IMR-90 (cell line): ENCODE results near the gene PRKAG2. TPM values are rescaled to one million over a fixed set of nuclear protein-coding genes. Genes with fewer than 3 reads are reported as not detected.

Experiments used
- ATAC-seq: fragments of 200-7000 bp; cut with Tn5 transposase; 2 replicates; pipeline ENCODE4 v1.9.1; 2020; ENCODE audit warnings: low read depth, mild to moderate bottlenecking, moderate library complexity
- BruUV-seq: library from RNA; stranded (reverse); fragments of 400-500 nt; replicated peaks from 2 replicates; lab custom pipeline; 2021; lab: Mats Ljungman, UMichigan
- CTCF ChIA-PET: fragments of 300-600 bp; formaldehyde crosslinking; extraction: SDS; loops from one replicate; lab custom pipeline; 2021; ENCODE audit warnings: antibody characterized with exemption; lab: Yijun Ruan, JAX
- POLR2A ChIA-PET: fragments of 300-600 bp; sonication (Branson Sonifier 250); formaldehyde crosslinking; loops from one replicate; lab custom pipeline; 2022; ENCODE audit warnings: antibody characterized with exemption; ENCODE audit not compliant: unreplicated experiment; lab: Charles Lee
- DNase-seq: peaks from one replicate; pipeline ENCODE4 v3.0.0; 2013
- H2AFZ ChIP-seq: replicated peaks from 2 replicates; pipeline ENCODE3; 2013; ENCODE audit warnings: low read length, mild to moderate bottlenecking; ENCODE audit not compliant: poor library complexity
- H2AK5ac ChIP-seq: 2 replicates; pipeline ENCODE4 v1.6.1; 2013; ENCODE audit warnings: low read depth, low read length, inconsistent platforms
- H2AK9ac ChIP-seq: replicated peaks from 2 replicates; pipeline ENCODE3; 2013; ENCODE audit warnings: mild to moderate bottlenecking, low read depth, low read length, moderate library complexity; ENCODE audit not compliant: poor library complexity
- H2BK120ac ChIP-seq: 2 replicates; pipeline ENCODE4 v1.6.1; 2013; ENCODE audit warnings: low read depth, low read length, inconsistent platforms
- H2BK15ac ChIP-seq: 3 replicates; pipeline ENCODE4 v1.6.1; 2013; ENCODE audit warnings: low read depth, low read length, inconsistent platforms
- H2BK20ac ChIP-seq: 2 replicates; pipeline ENCODE4 v1.6.1; 2013; ENCODE audit warnings: low read depth, mild to moderate bottlenecking, inconsistent platforms, low read length, moderate library complexity
- H2BK5ac ChIP-seq: 2 replicates; pipeline ENCODE4 v1.6.1; 2013; ENCODE audit warnings: mild to moderate bottlenecking, low read depth, low read length, inconsistent platforms; ENCODE audit not compliant: poor library complexity, severe bottlenecking
- H3K14ac ChIP-seq: replicated peaks from 2 replicates; pipeline ENCODE4 v1.6.1; 2013; ENCODE audit warnings: low read depth, low read length, inconsistent platforms
- H3K18ac ChIP-seq: 2 replicates; pipeline ENCODE4 v1.6.1; 2013; ENCODE audit warnings: low read depth, low read length, control low read depth
- H3K23ac ChIP-seq: 2 replicates; pipeline ENCODE4 v1.6.1; 2013; ENCODE audit warnings: low read depth, low read length, inconsistent platforms
- H3K27ac ChIP-seq: 2 replicates; pipeline ENCODE4 v1.5.1; 2013; ENCODE audit warnings: mild to moderate bottlenecking, control low read depth, low read length; ENCODE audit not compliant: insufficient read depth
- H3K27me3 ChIP-seq: 2 replicates; pipeline ENCODE4 v1.6.1; 2013; ENCODE audit warnings: low read length; ENCODE audit not compliant: control insufficient read depth, insufficient read depth
- H3K36me3 ChIP-seq: 2 replicates; pipeline ENCODE4 v1.6.1; 2013; ENCODE audit warnings: low read length, mixed read lengths; ENCODE audit not compliant: control insufficient read depth, insufficient read depth
- H3K4ac ChIP-seq: 2 replicates; pipeline ENCODE4 v1.6.1; 2013; ENCODE audit warnings: low read depth, low read length, inconsistent platforms
- H3K4me1 ChIP-seq: 2 replicates; pipeline ENCODE4 v1.6.1; 2013; ENCODE audit warnings: low read length, mixed read lengths; ENCODE audit not compliant: control insufficient read depth, insufficient read depth
- H3K4me2 ChIP-seq: 2 replicates; pipeline ENCODE4 v1.6.1; 2013; ENCODE audit warnings: low read depth, mild to moderate bottlenecking, control low read depth, low read length, moderate library complexity
- H3K4me3 ChIP-seq: 2 replicates; pipeline ENCODE4 v1.5.1; 2013; ENCODE audit warnings: low read depth, mild to moderate bottlenecking, control low read depth, low read length, moderate library complexity; ENCODE audit not compliant: insufficient read depth
- H3K56ac ChIP-seq: 2 replicates; pipeline ENCODE4 v1.6.1; 2013; ENCODE audit warnings: low read length, inconsistent platforms; ENCODE audit not compliant: insufficient read depth; ENCODE audit errors: extremely low read depth
- H3K79me1 ChIP-seq, 2 experiments: 2 replicates each; pipeline ENCODE4 v1.6.1; 2013; ENCODE audit warnings: low read length in 2 of 2, inconsistent platforms in 1 of 2, low read depth in 1 of 2
- H3K9ac ChIP-seq: 2 replicates; pipeline ENCODE4 v1.6.1; 2013; ENCODE audit warnings: low read depth, low read length, control low read depth
- H3K9me1 ChIP-seq: 2 replicates; pipeline ENCODE4 v1.6.1; 2013; ENCODE audit warnings: low read length, inconsistent platforms; ENCODE audit not compliant: insufficient read depth
- H3K9me3 ChIP-seq: 2 replicates; pipeline ENCODE4 v1.6.1; 2013; ENCODE audit warnings: low read length; ENCODE audit not compliant: control insufficient read depth, insufficient read depth
- H4K20me1 ChIP-seq: 2 replicates; pipeline ENCODE4 v1.6.1; 2013; ENCODE audit warnings: low read length, inconsistent platforms; ENCODE audit not compliant: insufficient read depth
- H4K5ac ChIP-seq: 2 replicates; pipeline ENCODE4 v1.6.1; 2013; ENCODE audit warnings: mild to moderate bottlenecking, low read depth, low read length, control low read depth
- H4K8ac ChIP-seq, 2 experiments: 2 replicates each; pipeline ENCODE4 v1.6.1; 2013; ENCODE audit warnings: low read depth in 2 of 2, low read length in 2 of 2, control low read depth in 1 of 2, inconsistent platforms in 1 of 2
- H4K91ac ChIP-seq: 2 replicates; pipeline ENCODE4 v1.6.1; 2013; ENCODE audit warnings: low read depth, low read length, inconsistent platforms; ENCODE audit not compliant: insufficient read depth
- BHLHE40 ChIP-seq: fragments of 150-350 bp; IDR thresholded peaks from 2 replicates; pipeline ENCODE4 v1.6.1; 2016; ENCODE audit warnings: mild to moderate bottlenecking, low read depth, low read length
- CEBPB ChIP-seq: IDR thresholded peaks from 2 replicates; pipeline ENCODE4 v1.6.1; 2012; ENCODE audit warnings: low read depth, low read length, improper control_type of control experiment
- CHD1 ChIP-seq: IDR thresholded peaks from 2 replicates; pipeline ENCODE4 v1.6.1; 2012; ENCODE audit warnings: low read depth, low read length, improper control_type of control experiment
- FOS ChIP-seq: fragments of 150-350 bp; IDR thresholded peaks from 2 replicates; pipeline ENCODE4 v1.6.1; 2016; ENCODE audit warnings: low read depth, low read length
- MAZ ChIP-seq: IDR thresholded peaks from 2 replicates; pipeline ENCODE4 v1.6.1; 2012; ENCODE audit warnings: low read depth, mild to moderate bottlenecking, low read length, improper control_type of control experiment, moderate library complexity, borderline replicate concordance
- MXI1 ChIP-seq: IDR thresholded peaks from 2 replicates; pipeline ENCODE4 v1.6.1; 2012; ENCODE audit warnings: low read depth, mild to moderate bottlenecking, low read length, moderate library complexity, borderline replicate concordance
- NFE2L2 ChIP-seq: fragments of 150-350 bp; IDR thresholded peaks from 2 replicates; pipeline ENCODE4 v1.6.1; 2016; ENCODE audit warnings: low read depth, mild to moderate bottlenecking, low read length
- POLR2A ChIP-seq: IDR thresholded peaks from 2 replicates; pipeline ENCODE4 v1.6.1; 2012; ENCODE audit warnings: mild to moderate bottlenecking, low read depth, low read length
- RAD21 ChIP-seq: IDR thresholded peaks from 2 replicates; pipeline ENCODE4 v1.6.1; 2012; ENCODE audit warnings: low read length, improper control_type of control experiment
- RCOR1 ChIP-seq: IDR thresholded peaks from 2 replicates; pipeline ENCODE4 v1.6.1; 2012; ENCODE audit warnings: mild to moderate bottlenecking, low read length, improper control_type of control experiment; ENCODE audit not compliant: insufficient replicate concordance
- RFX5 ChIP-seq: IDR thresholded peaks from 2 replicates; pipeline ENCODE4 v1.8.0; 2012; ENCODE audit warnings: low read depth, mild to moderate bottlenecking, low read length, moderate library complexity
- SMC3 ChIP-seq: fragments of 150-350 bp; IDR thresholded peaks from 2 replicates; pipeline ENCODE4 v1.6.1; 2016; ENCODE audit warnings: low read depth, mild to moderate bottlenecking, antibody characterized with exemption, low read length, moderate library complexity
- WGBS, 2 experiments: methylation state at CpG; one replicate each; pipeline versions ENCODE4 v1.1.5 to v1.1.7; 2013; ENCODE audit warnings: missing lambda C conversion rate in 2 of 2; ENCODE audit not compliant: insufficient read length in 1 of 2; ENCODE audit errors: extremely low coverage in 2 of 2; 5-methylcytosine and 5-hydroxymethylcytosine counted together
- dilution Hi-C: fragments of 300-500 bp; cut with HindIII; formaldehyde crosslinking; loops from one replicate; pipeline ENCODE4 v1.14.3; 2018; ENCODE audit warnings: low sequenced_read_pairs; ENCODE audit not compliant: unreplicated experiment
- in situ Hi-C: fragments of 300-500 bp; cut with MboI; formaldehyde crosslinking; loops from 3 replicates; pipeline ENCODE4 v1.14.3; 2019; ENCODE audit warnings: low sequenced_read_pairs, inconsistent platforms, mixed read lengths
- intact Hi-C: fragments of 100-400 bp; cut with micrococcal nuclease; formaldehyde crosslinking; loops from 2 replicates; pipeline ENCODE4 v1.10.0; 2022
- polyA plus RNA-seq, 3 experiments: library from polyadenylated mRNA; depleted of rRNA; stranded (reverse); fragments of >200 nt; gene quantifications; 2 replicates each; pipeline ENCODE4 v1.2.3, GENCODE V29; 2012; ENCODE audit warnings: low replicate concordance in 1 of 3
- total RNA-seq: library from RNA; depleted of rRNA; stranded (reverse); fragments of >200 nt; gene quantifications from 2 replicates; pipeline ENCODE4 v1.2.3, GENCODE V29; 2012
- TF ChIP-seq, protein P1 (sequence below): fragments of 150-350 bp; IDR thresholded peaks from 2 replicates; pipeline ENCODE4 v1.6.1; 2017; ENCODE audit warnings: mild to moderate bottlenecking, antibody characterized with exemption, low read length, low read depth
- TF ChIP-seq, protein P2 (sequence below): conservative IDR thresholded peaks from 2 replicates; pipeline ENCODE4 v1.5.1; 2012; ENCODE audit warnings: mild to moderate bottlenecking, low read depth, low read length, improper control_type of control experiment
- TF ChIP-seq, protein P3 (sequence below): fragments of 150-350 bp; IDR thresholded peaks from 2 replicates; pipeline ENCODE4 v1.6.1; 2016; ENCODE audit warnings: low read depth, mild to moderate bottlenecking, low read length, moderate library complexity, borderline replicate concordance

The PRKAG2 gene
- total and polyA plus RNA-seq, 2 of the 4 experiments (the other 2 are of a cell fraction), result 15.4 to 21.6 TPM

DNA sequence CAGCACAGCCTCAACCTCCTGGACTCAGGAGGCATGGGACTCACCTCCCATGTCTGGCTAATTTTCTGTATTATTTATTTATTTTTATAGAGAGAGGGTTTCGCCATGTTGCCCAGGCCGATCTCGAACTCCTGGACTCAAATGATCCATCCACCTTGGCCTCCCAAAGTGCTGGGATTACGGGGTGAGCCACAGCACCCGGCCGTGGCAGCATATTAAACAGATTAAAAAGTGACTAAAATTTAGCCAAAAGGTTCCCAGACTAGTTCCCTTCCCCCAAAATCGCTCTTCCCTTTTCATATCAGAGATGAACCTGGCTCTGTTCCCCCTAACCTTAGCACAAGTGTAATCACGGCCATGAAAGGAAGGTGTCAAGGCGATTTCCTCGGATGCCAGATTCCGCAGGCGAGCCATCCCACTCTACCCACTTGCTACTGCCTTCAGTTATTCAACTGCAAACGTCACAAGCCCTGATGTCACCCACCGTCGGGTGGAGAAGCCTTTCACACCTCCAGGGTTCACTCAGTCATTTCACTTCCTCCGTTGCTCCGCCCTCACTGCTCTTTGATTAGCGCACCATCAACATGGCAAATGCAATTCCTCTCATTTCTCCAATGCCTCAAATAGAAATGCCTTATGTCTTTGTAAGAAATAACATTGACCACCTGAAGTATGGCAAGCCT, 252.5 kb downstream of the PRKAG2 start:
- Histone ChIP-seq H3K9me1 (peaks cover 9% of the 10 kb centered on the region), H2BK120ac (no peak overlapping the region), H2AFZ (no peak overlapping the region), H3K9me3 (no peaks in the 10 kb centered on the region), H3K56ac (no peak overlapping the region), H3K9ac (no peak overlapping the region), H3K36me3 (peaks cover 5% of the 10 kb centered on the region; the same call in 1 of the 2 replicates), H3K27ac (no peak overlapping the region), H3K4me1 (no peaks in the 10 kb centered on the region; the same call in 1 of the 2 replicates), H2AK5ac (no peak overlapping the region), H2AK9ac (no peak overlapping the region), H3K18ac (no peak overlapping the region), H4K8ac (no peak overlapping the region), H3K79me1 (peaks cover 36 to 89% of the 10 kb centered on the region in 2 experiments), H4K91ac (no peak overlapping the region), H2BK15ac (no peak overlapping the region), H4K20me1 (peaks cover 13% of the 10 kb centered on the region; the same call in 1 of the 2 replicates), H4K5ac (no peak overlapping the region), H3K4ac (0 out of 2 replicates have a peak overlapping the region, but pooled peaks have one; percentile 29), H3K23ac (no peak overlapping the region), H3K4me3 (no peak overlapping the region), H2BK5ac (no peak overlapping the region), H2BK20ac (no peak overlapping the region; the same call in 1 of the 2 replicates), H3K4me2 (no peak overlapping the region), H3K14ac (no peak overlapping the region), H3K27me3 (no peaks in the 10 kb centered on the region)
- POLR2A ChIA-PET, result no interaction called here
- WGBS, 2 experiments, result 80% methylated on average over 12 of the region's 18 CpGs; no CpG with 5 or more reads in 1 of the 2 experiments
- ATAC-seq, result no peak
- DNase-seq, result no peak
- in situ Hi-C loops, result loop anchor here (10.0 kb wide), 1 partner anchor 120 kb away; no protein-coding TSS in a partner anchor
- CTCF ChIA-PET, result no interaction called here
- dilution Hi-C loops, result no loop called here
- intact Hi-C loops, result loop anchor here (5.0 kb wide), 1 partner anchor 117 kb away; no protein-coding TSS in a partner anchor
- BruUV-seq, result no TSS peak
- TF ChIP-seq, protein P1, sequence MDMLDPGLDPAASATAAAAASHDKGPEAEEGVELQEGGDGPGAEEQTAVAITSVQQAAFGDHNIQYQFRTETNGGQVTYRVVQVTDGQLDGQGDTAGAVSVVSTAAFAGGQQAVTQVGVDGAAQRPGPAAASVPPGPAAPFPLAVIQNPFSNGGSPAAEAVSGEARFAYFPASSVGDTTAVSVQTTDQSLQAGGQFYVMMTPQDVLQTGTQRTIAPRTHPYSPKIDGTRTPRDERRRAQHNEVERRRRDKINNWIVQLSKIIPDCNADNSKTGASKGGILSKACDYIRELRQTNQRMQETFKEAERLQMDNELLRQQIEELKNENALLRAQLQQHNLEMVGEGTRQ, result no peak
- TF ChIP-seq RCOR1 (no peak), BHLHE40 (no peak), CHD1 (no peak), RFX5 (no peak), SMC3 (no peak), MAZ (no peak), CEBPB (no peak), MXI1 (no peak), POLR2A (no peak), FOS (no peak), NFE2L2 (no peak), RAD21 (no peak)
- TF ChIP-seq, protein P2, sequence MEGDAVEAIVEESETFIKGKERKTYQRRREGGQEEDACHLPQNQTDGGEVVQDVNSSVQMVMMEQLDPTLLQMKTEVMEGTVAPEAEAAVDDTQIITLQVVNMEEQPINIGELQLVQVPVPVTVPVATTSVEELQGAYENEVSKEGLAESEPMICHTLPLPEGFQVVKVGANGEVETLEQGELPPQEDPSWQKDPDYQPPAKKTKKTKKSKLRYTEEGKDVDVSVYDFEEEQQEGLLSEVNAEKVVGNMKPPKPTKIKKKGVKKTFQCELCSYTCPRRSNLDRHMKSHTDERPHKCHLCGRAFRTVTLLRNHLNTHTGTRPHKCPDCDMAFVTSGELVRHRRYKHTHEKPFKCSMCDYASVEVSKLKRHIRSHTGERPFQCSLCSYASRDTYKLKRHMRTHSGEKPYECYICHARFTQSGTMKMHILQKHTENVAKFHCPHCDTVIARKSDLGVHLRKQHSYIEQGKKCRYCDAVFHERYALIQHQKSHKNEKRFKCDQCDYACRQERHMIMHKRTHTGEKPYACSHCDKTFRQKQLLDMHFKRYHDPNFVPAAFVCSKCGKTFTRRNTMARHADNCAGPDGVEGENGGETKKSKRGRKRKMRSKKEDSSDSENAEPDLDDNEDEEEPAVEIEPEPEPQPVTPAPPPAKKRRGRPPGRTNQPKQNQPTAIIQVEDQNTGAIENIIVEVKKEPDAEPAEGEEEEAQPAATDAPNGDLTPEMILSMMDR, result no peak
- TF ChIP-seq, protein P3, sequence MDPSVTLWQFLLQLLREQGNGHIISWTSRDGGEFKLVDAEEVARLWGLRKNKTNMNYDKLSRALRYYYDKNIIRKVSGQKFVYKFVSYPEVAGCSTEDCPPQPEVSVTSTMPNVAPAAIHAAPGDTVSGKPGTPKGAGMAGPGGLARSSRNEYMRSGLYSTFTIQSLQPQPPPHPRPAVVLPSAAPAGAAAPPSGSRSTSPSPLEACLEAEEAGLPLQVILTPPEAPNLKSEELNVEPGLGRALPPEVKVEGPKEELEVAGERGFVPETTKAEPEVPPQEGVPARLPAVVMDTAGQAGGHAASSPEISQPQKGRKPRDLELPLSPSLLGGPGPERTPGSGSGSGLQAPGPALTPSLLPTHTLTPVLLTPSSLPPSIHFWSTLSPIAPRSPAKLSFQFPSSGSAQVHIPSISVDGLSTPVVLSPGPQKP, result no peak
